ENCODE results near the gene PCCA. TPM values are rescaled to one million over a fixed set of nuclear protein-coding genes. Genes with fewer than 3 reads are reported as not detected.
"Not testable (repeated sequence)": the region's sequence is repeated elsewhere in the genome, so short reads cannot be mapped to it uniquely, and the experiment has no call there.

PCCA gene
- total and polyA plus RNA-seq, 12 donors, result 27.6 to 176 (median 97.7) TPM

GRCh38 chr13:100382785-100383184 lies 293.9 kb downstream of the PCCA start:
- Histone ChIP-seq H3K27ac (no peak overlapping the region), H3K9me3 (replicated peaks in 1 of 3) (peaks cover 0 to 6% (median 4%) of the 10 kb centered on the region in 3 donors), H3K4me1 (replicated peaks in 1 of 2) (no peaks in the 10 kb centered on the region), H3K4me3 (no peak overlapping the region), H3K27me3 (no peaks in the 10 kb centered on the region), H3K36me3 (replicated peaks in 1 of 2) (no peaks in the 10 kb centered on the region)
- intact Hi-C loops (cut with DNase I), result no loop called here
- TF ChIP-seq POLR2A (IDR thresholded peaks at IDR 0.05), result no peak
- DNase-seq, result no peak

DNA sequence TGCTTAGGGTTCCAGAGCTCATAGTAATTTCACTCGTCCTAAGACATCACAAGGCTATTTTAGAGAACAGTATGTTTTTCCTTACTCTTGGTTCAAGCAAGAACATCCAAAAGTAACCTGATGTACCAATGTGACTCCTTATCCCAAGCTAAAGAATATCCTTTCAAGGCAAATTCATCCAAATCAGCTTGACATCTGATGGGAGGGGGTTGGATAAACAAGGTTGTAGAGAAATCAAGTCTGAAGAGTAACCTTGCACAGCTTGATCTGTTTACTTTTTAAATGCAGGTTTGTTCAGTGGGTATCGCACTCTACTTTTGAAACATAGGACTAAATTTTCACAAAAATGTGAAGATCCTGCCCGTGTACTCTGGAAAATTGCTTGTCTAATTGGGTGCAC lies 298.5 kb downstream of the PCCA start:
- Histone ChIP-seq H3K4me1 (replicated peaks in 1 of 2) (peaks cover 6 to 8% of the 10 kb centered on the region in 2 donors), H3K27me3 (no peaks in the 10 kb centered on the region), H3K9me3 (replicated peaks in 1 of 3) (peaks cover 0 to 4% (median 0%) of the 10 kb centered on the region in 3 donors), H3K27ac (no peak overlapping the region), H3K4me3 (no peak overlapping the region), H3K36me3 (replicated peaks in 1 of 2) (no peaks in the 10 kb centered on the region)
- intact Hi-C loops (cut with DNase I), result no loop called here
- TF ChIP-seq CTCF (IDR thresholded peaks at IDR 0.05), result no peak
- TF ChIP-seq POLR2A (IDR thresholded peaks at IDR 0.05), result no peak
- WGBS, 4 donors, result 94 to 97% (median 97%) methylated on average over 3 of the region's 3 CpGs
- DNase-seq, result no peak

- intact Hi-C loops (cut with DNase I); H3K4me3 ChIP-seq; H3K36me3 ChIP-seq (replicated peaks in 1 of 2); DNase-seq; H3K27me3 ChIP-seq; H3K9me3 ChIP-seq (replicated peaks in 1 of 3); H3K27ac ChIP-seq: not testable (repeated sequence)
- H3K4me1 ChIP-seq (replicated peaks in 1 of 2), result peaks cover 12 to 15% of the 10 kb centered on the region in 2 donors
- WGBS, 4 donors, result 97 to 99% (median 98%) methylated on average over 5 of the region's 5 CpGs
These were observed 299.3 kb downstream of the PCCA start for GRCh38 chr13:100388150-100388549.

GRCh38 chr13:100388923-100389322 lies 300.0 kb downstream of the PCCA start:
- H3K36me3 ChIP-seq (replicated peaks in 1 of 2), result no peaks in the 10 kb centered on the region
- intact Hi-C loops (cut with DNase I), result no loop called here
- no peak for DNase-seq
- H3K4me3 ChIP-seq, result no peak overlapping the region
- TF ChIP-seq CTCF (IDR thresholded peaks at IDR 0.05) (no peak), POLR2A (IDR thresholded peaks at IDR 0.05) (no peak)
- no peaks in the 10 kb centered on the region for H3K27me3 ChIP-seq
- H3K27ac ChIP-seq, result no peak overlapping the region
- 92 to 95% (median 93%) methylated on average over 4 of the region's 4 CpGs for WGBS, 4 donors
- H3K4me1 ChIP-seq (replicated peaks in 1 of 2), result peaks cover 17 to 21% of the 10 kb centered on the region in 2 donors
- H3K9me3 ChIP-seq (replicated peaks in 1 of 3), result peaks cover 0 to 4% (median 0%) of the 10 kb centered on the region in 3 donors

DNA sequence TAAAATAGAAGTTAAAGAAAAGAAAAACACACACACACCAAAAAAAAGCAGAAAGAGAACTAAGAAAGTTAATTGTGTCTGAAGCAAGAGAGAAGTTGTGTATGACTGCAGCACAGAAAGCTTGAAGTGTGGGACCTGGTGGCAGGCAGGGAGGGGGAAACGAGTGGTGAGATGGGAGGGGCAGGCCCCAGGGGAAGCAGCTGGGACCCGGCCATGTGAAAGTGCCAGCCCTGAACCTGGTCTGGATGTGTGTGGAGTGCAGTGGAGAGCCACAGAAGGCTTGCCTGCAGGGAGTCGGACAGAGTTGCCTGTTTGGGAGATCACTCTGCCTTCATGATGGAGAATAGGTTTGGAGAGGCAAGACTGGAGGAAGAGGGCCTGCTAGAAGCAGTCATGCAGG lies 300.7 kb downstream of the PCCA start:
- Histone ChIP-seq H3K9me3 (replicated peaks in 1 of 3) (no peaks in the 10 kb centered on the region), H3K27ac (no peak overlapping the region), H3K4me1 (replicated peaks in 1 of 2) (peaks cover 17 to 21% of the 10 kb centered on the region in 2 donors), H3K36me3 (replicated peaks in 1 of 2) (no peaks in the 10 kb centered on the region), H3K27me3 (no peaks in the 10 kb centered on the region), H3K4me3 (no peak overlapping the region)
- no peak for DNase-seq
- intact Hi-C loops (cut with DNase I), result no loop called here
- TF ChIP-seq CTCF (IDR thresholded peaks at IDR 0.05), result no peak
- TF ChIP-seq POLR2A (IDR thresholded peaks at IDR 0.05), result no peak
- 79 to 91% (median 81%) methylated on average over 3 of the region's 3 CpGs for WGBS, 4 donors

All from adrenal gland (tissue), 12 donors.